Heart left ventricle (tissue), 16 donors: Measurements from ENCODE around the gene ABCB4. TPM values are rescaled to one million over a fixed set of nuclear protein-coding genes. Genes with fewer than 3 reads are reported as not detected.
"Not testable (repeated sequence)": the region's sequence is repeated elsewhere in the genome, so short reads cannot be mapped to it uniquely, and the experiment has no call there.

ENCODE experiments used
- ATAC-seq, 4 donors: fragments of 200-7000 bp; cut with Tn5 transposase; one replicate each; pipeline ENCODE4 v1.9.1; 2020 to 2022; ENCODE audit warnings: moderate library complexity in 4 of 4, mild to moderate bottlenecking in 3 of 4, moderate number of reproducible peaks in 1 of 4
- DNase-seq, 5 donors: peaks; one replicate each; pipeline ENCODE4 v3.0.0-alpha.2; 2020
- H3K27ac ChIP-seq, 12 donors: fragments of 200-600 bp; sonication (generic) in 4 of 12; one replicate each; pipeline versions ENCODE4 v1.5.0 to v1.8.0; 2016 to 2022; ENCODE audit warnings: mild to moderate bottlenecking in 2 of 12
- H3K27me3 ChIP-seq, 9 donors: fragments of 200-600 bp; sonication (generic) in 2 of 9; one replicate each; pipeline versions ENCODE4 v1.5.1 to v1.8.0; 2016 to 2022; ENCODE audit warnings: mild to moderate bottlenecking in 3 of 9
- H3K36me3 ChIP-seq, 9 donors: fragments of 200-600 bp; sonication (generic) in 2 of 9; one replicate each; pipeline versions ENCODE4 v1.5.0 to v1.8.0; 2018 to 2022; ENCODE audit warnings: mild to moderate bottlenecking in 2 of 9
- H3K4me1 ChIP-seq, 12 donors: fragments of 200-600 bp; sonication (generic) in 4 of 12; one replicate each; pipeline versions ENCODE4 v1.5.0 to v1.8.0; 2016 to 2022; ENCODE audit warnings: mild to moderate bottlenecking in 3 of 12
- H3K4me3 ChIP-seq, 12 donors: fragments of 200-600 bp; sonication (generic) in 4 of 12; one replicate each; pipeline versions ENCODE4 v1.5.0 to v1.8.0; 2017 to 2022; ENCODE audit warnings: mild to moderate bottlenecking in 9 of 12, moderate library complexity in 4 of 12
- H3K9me3 ChIP-seq, 12 donors: fragments of 200-600 bp; sonication (generic) in 4 of 12; one replicate each; pipeline versions ENCODE4 v1.5.0 to v1.8.0; 2016 to 2022; ENCODE audit warnings: mild to moderate bottlenecking in 1 of 12
- POLR2A ChIP-seq, 2 donors: fragments of 450-650 bp; IDR thresholded peaks; one replicate each; pipeline ENCODE4 v1.6.1; 2017; ENCODE audit warnings: antibody characterized with exemption in 2 of 2, mild to moderate bottlenecking in 2 of 2, moderate library complexity in 2 of 2
- WGBS, 4 donors: extraction: QIAGEN DNeasy Blood & Tissue Kit in 2 of 4; methylation state at CpG; one replicate each; pipeline versions ENCODE4 v1.1.5 to v1.1.7; 2013 to 2018; 5-methylcytosine and 5-hydroxymethylcytosine counted together
- intact Hi-C, 10 donors: fragments of 100-400 bp; cut with DNase I; formaldehyde crosslinking; loops; one replicate each; pipeline versions ENCODE4 v1.11.1 to v1.14.2; 2022
- polyA plus RNA-seq, 2 donors: library from polyadenylated mRNA; stranded (reverse); fragments of 200-250 nt; gene quantifications; one replicate each; pipeline ENCODE4 v1.2.3, GENCODE V29; 2013
- total RNA-seq, 9 donors: library from RNA; depleted of rRNA in 2 of 9; stranded (reverse); fragments of >200 nt in 2 of 9; fragmentation: NEBNext Ultra II Directional in 3 of 9; extraction: Animal tissue kit (Norgen Biotek cat#: 25700) in 3 of 9; gene quantifications; one replicate each; pipeline versions ENCODE4 v1.1.0 to v1.2.4, GENCODE V29; 2016 to 2023
- TF ChIP-seq, protein P1 (sequence below), 12 donors: fragments of 200-600 bp; sonication (generic) in 4 of 12; IDR thresholded peaks; one replicate each; pipeline versions ENCODE4 v1.5.0 to v1.8.0; 2018 to 2022; ENCODE audit warnings: antibody characterized with exemption in 12 of 12, mild to moderate bottlenecking in 5 of 12
- donor health status: ischemic (EF 13 %, LVEDD 7.1; RV severe dilation, severe dysfunction).
- donor health status: healthy with polysubstance abuse.
- donor health status: DM: no; HTN: yes; CAD: no.
- donor health status: DM: no; HTN: no; CAD: no.
- donor health status: ischemic (EF 25% LVEDD 6.9; RV normal size, moderate dysfunction).
- donor health status: ischemic (EF 25% LVEDD 5.7; RV mildly dilated, moderate dysfunction).
- donor health status: healthy.
- donor health status: DM: yes; HTN: yes; CAD: no.
- donor health status: ischemic (EF 35%, LVEDD 5.7; RV mildly dilated, moderate dysfunction).
- donor health status: nonischemic (EF 11% LVEDD 7.7; RV severe dilation, severe dysfunction).
- donor health status: DM: yes; HTN: yes; CAD: no.
- donor health status: PGD.
- donor health status: ischemic (EF 29% LVEDD 5.4; RV normal size, mild dysfunction).
- donor health status: nonischemic (EF 23%, LVEDD 6.1; RV moderate dilation, normal function).

Gene ABCB4
- total and polyA plus RNA-seq, 11 donors, result 0.87 to 9.6 (median 6.8) TPM

DNA sequence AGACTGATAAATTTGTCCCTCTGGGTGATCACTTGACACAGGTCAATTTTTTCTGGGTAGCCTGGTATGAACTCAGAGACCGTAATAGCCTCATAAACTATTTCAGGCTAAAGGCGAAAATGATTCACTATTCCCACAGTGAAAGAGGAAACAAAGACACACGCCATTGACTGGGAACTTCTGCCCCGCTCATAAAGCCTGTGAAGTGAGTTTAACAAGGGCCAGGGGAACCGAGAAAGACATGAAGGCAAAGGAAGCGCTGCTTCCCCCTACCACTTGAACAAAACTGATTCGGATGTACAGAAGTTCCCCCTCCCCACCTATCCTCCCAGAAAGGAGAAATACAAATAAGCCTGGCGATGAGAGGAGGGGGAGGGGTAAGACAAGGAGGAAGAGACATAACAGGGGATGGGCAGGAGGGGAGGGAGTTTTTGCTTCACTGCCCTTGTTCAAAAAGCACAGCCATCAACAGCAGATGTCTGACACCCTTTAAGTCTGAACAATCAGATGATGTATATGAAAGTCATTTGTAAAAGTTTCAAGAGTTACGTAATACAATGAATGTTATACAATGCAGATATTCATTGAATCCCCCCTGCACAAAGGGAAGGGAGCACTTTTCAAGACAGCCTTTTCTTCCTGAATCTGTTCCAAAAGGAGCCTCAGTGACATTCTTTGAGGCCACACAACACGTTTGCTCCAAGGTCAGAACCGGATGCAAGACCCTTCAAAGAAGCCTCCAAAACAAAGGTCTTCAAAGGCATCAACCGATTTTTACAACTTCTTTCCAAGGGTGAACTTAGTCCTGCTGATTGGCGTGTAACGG is 734 bp downstream of the ABCB4 start:
- Histone ChIP-seq H3K27me3 (peaks cover 0 to 20% (median 0%) of the 10 kb centered on the region in 9 donors), H3K4me1 (peaks cover 0 to 31% (median 5%) of the 10 kb centered on the region in 12 donors), H3K36me3 (no peaks in the 10 kb centered on the region), H3K4me3 (peak overlapping the region; percentile 42 to 78 (median 64)), H3K9me3 (peaks cover 0 to 5% (median 0%) of the 10 kb centered on the region in 12 donors), H3K27ac (peak overlapping the region; percentile 67 to 94 (median 77))
- ATAC-seq, result peak; percentile 69 to 88 (median 81)
- WGBS, 4 donors, result 6 to 9% (median 8%) methylated on average over 12 to 14 of the region's 14 CpGs
- intact Hi-C loops, result loop anchor here in 1 of 10 donors (2.0 kb wide), 1 partner anchor 32 kb away; no protein-coding TSS in a partner anchor
- DNase-seq, result peak in 3 of 5 donors; percentile 20 to 28 (median 22)
- TF ChIP-seq, protein P1, sequence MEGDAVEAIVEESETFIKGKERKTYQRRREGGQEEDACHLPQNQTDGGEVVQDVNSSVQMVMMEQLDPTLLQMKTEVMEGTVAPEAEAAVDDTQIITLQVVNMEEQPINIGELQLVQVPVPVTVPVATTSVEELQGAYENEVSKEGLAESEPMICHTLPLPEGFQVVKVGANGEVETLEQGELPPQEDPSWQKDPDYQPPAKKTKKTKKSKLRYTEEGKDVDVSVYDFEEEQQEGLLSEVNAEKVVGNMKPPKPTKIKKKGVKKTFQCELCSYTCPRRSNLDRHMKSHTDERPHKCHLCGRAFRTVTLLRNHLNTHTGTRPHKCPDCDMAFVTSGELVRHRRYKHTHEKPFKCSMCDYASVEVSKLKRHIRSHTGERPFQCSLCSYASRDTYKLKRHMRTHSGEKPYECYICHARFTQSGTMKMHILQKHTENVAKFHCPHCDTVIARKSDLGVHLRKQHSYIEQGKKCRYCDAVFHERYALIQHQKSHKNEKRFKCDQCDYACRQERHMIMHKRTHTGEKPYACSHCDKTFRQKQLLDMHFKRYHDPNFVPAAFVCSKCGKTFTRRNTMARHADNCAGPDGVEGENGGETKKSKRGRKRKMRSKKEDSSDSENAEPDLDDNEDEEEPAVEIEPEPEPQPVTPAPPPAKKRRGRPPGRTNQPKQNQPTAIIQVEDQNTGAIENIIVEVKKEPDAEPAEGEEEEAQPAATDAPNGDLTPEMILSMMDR (IDR thresholded peaks at IDR 0.05), result no peak
- no peak for TF ChIP-seq POLR2A (IDR thresholded peaks at IDR 0.05)

DNA sequence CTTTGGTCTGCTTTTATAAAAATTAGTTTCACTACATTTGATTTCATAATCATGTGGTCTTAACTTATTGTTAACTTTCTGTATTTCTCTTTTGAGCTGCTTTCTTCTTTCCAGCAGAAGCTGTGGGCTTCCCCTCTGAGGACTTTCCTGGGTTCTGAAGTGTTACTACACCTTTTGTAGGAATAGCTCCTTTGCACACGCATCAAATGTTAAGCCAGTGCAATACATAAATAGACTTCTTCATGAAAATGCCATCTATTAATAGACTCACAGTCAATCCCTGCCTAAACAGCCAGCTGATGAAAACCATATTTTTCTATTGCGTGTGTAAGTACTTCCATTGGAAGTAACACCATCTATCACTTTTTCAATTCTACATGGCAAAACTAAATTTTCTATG is 1.5 kb downstream of the ABCB4 start:
- 25 to 37% (median 33%) methylated on average over 2 of the region's 2 CpGs for WGBS, 4 donors
- intact Hi-C loops, result loop anchor here in 1 of 10 donors (2.0 kb wide), 1 partner anchor 33 kb away; no protein-coding TSS in a partner anchor

DNA sequence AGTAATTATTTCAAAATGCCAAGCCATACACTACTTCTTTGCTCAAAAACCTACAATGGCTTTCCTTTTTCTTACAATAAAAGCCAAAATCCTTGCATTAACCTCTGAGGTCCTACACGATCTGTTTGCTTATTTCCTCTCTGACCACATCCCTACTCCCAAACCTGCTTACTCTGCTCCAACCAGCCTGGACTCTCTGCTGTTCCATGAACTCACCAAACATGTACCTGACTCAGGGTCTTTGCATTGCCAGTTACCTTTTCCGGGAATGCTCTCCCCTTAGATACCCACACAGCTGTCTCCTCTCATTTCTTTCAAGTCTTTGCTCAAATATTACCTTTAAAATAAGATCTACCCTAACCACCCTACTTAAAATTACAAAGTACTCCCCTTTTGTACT is 2.3 kb downstream of the ABCB4 start:
- peak in 2 of 4 donors; percentile 13 to 14 for ATAC-seq
- Histone ChIP-seq H3K4me1 (peaks cover 0 to 31% (median 5%) of the 10 kb centered on the region in 12 donors), H3K27ac (peak overlapping the region in 8 of 12 donors; percentile 73 to 94 (median 85)), H3K36me3 (no peaks in the 10 kb centered on the region), H3K4me3 (peak overlapping the region in 2 of 12 donors; percentile 2 to 19), H3K27me3 (peaks cover 0 to 20% (median 0%) of the 10 kb centered on the region in 9 donors), H3K9me3 (peaks cover 0 to 5% (median 0%) of the 10 kb centered on the region in 12 donors)
- WGBS, 4 donors, result 52 to 60% (median 54%) methylated on average over 2 of the region's 2 CpGs
- TF ChIP-seq, protein P1 (IDR thresholded peaks at IDR 0.05), result no peak
- no peak for TF ChIP-seq POLR2A (IDR thresholded peaks at IDR 0.05)
- intact Hi-C loops, result no loop called here
- DNase-seq, result no peak

More for the DNA sequence above, 1.5 kb downstream of the ABCB4 start:
- Histone ChIP-seq H3K4me3 (peak overlapping the region in 8 of 12 donors; percentile 47 to 78 (median 68)), H3K9me3 (peaks cover 0 to 5% (median 0%) of the 10 kb centered on the region in 12 donors), H3K36me3 (no peaks in the 10 kb centered on the region), H3K4me1 (peaks cover 0 to 31% (median 5%) of the 10 kb centered on the region in 12 donors), H3K27ac (peak overlapping the region; percentile 67 to 94 (median 77)), H3K27me3 (peaks cover 0 to 20% (median 0%) of the 10 kb centered on the region in 9 donors)
- no peak for DNase-seq
- ATAC-seq, result peak; percentile 77 to 87 (median 82)
- TF ChIP-seq, protein P1 (IDR thresholded peaks at IDR 0.05), result no peak
- TF ChIP-seq POLR2A (IDR thresholded peaks at IDR 0.05), result no peak

DNA sequence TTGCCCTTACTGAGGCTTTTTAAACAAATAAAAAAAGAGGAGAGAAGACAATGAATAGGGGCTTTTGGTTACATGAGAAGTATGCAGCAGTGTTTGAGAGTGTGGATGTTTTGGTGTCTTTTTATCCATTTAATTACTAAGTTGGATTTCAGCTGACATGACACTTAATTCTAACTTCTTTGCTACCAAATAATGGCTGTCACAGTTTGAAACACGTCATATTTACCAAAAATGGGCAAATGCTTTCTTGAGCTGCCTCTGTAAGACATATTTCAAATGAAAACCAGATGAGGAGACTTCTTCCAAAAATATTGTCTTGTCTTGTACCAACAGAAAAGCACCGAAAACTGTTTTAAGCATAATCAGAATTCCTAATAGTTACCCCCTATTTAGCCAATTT is 4.0 kb downstream of the ABCB4 start:
- Histone ChIP-seq H3K4me3 (no peak overlapping the region), H3K9me3 (peaks cover 0 to 5% (median 0%) of the 10 kb centered on the region in 12 donors), H3K36me3 (no peaks in the 10 kb centered on the region), H3K4me1 (peaks cover 0 to 31% (median 5%) of the 10 kb centered on the region in 12 donors), H3K27ac (no peak overlapping the region), H3K27me3 (peaks cover 0 to 16% (median 0%) of the 10 kb centered on the region in 9 donors)
- intact Hi-C loops, result no loop called here
- WGBS, 4 donors, result 83 to 91% (median 87%) methylated on average over 2 of the region's 2 CpGs
- no peak for TF ChIP-seq POLR2A (IDR thresholded peaks at IDR 0.05)
- TF ChIP-seq, protein P1 (IDR thresholded peaks at IDR 0.05), result no peak
- no peak for ATAC-seq
- no peak for DNase-seq

DNA sequence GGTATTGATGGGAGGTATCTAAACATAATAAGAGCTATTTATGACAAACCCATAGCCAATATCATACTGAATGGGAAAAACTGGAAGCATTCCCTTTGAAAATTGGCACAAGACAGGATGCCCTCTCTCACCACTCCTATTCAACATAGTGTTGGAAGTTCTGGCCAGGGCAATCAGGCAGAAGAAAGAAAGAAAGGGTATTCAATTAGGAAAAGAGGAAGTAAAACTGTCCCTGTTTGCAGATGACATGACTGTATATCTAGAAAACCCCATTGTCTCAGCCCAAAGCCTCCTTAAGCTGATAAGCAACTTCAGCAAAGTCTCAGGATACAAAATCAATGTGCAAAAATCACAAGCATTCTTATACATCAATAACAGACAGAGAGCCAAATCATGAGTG is 6.3 kb downstream of the ABCB4 start:
- H3K9me3 ChIP-seq, H3K4me3 ChIP-seq, DNase-seq, intact Hi-C loops, H3K27me3 ChIP-seq, H3K36me3 ChIP-seq, H3K27ac ChIP-seq, ATAC-seq: not testable (repeated sequence)
- peaks cover 0 to 21% (median 2%) of the 10 kb centered on the region in 12 donors for H3K4me1 ChIP-seq

DNA sequence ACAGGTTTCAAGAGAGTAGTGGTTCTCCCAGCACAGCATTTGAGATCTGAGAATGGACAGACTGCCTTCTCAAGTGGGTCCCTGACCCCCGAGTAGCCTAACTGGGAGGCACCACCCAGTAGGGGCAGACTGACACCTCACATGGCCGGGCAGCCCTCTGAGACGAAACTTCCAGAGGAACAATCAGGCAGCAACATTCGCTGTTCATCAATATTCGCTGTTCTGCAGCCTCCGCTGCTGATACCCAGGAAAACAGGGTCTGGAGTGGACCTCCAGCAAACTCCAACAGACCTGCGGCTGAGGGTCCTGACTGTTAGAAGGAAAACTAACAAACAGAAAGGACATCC is 10.0 kb downstream of the ABCB4 start:
- WGBS, 4 donors, result 84 to 89% (median 87%) methylated on average over 4 to 7 of the region's 7 CpGs
- H3K4me3 ChIP-seq, intact Hi-C loops, H3K9me3 ChIP-seq, H3K27me3 ChIP-seq, H3K27ac ChIP-seq, DNase-seq, H3K4me1 ChIP-seq, H3K36me3 ChIP-seq, ATAC-seq: not testable (repeated sequence)
